ENCODE results near the gene STAT6.

The STAT6 gene

DNA sequence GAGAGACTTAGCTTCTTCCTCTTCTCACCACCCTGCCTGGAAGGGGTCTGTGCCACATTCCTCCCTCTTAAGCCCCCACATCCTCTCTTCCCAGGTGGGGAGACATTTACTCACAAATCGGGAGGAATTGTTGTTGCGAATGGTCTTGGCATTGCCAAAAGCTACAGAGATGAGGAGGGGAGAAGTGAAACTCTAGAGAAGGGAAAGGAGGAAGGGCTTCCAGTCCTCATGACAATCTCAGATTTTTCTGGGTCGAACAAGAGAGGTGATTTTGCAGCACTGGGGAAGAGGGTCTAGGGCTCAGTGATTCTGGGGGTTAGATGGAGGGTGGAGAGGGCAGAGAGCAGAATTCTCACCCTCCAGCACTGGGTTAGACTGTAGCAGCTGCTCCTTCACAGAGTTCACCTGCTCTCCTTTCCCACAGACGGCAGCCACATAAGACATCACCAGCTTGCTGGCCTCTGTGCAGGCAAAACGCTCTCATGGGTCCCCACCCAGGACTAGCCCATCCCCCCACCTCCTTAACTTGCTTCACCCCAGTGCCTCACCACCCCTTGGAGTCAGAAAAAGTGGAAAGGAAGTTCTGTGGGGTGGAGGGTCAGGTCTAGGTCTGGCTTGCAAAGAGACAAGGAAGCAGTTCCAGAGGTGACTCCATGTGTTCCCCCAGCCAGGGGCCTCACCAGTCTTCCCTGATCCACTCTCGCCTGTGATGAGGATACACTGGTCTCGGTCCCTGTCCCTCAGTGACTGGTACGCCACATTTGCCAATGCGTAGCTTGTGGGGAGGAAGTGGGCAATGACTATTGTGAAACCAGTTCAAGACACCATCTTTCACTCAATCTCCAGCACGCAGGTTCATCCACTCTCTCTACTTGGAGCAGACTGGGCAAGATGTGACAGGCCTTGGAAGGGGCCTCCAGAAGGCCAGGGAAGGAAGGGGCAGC lies 63.9 kb downstream of the STAT6 start:
- DNase-seq, result peak; percentile 38 to 56

DNA sequence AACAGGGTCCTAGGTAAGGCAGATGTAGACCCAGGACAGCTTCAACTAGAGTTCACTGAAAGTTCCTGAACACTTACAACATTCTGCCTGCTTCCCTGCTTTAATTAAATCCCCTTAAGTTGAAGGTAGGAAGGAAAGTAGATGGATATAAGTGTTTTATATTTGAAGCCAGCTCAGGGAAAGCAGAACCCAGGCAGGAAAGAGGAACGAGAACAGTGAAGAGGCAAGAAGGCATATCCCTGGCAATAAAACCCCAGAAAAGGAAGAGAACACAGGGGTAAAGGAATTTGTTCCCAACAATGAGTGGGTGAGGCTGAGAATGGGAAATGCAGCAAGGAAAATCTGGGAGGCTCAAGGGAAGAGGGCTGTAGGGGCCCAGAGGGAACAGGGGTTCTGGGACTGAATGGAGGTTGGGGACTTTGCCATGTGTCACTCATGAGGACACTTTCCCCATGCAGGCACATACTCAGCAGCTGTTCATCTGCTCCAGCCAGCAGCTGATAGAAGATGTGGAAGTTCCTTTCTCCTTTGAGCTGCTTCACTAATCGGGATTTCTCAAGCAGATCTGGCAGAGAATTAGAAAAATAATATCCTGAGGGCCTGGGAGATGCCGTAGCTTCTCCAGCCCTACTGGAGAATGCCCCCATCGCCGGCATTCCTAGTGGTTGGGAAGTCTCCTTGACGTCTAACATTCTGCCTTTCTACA lies 64.9 kb downstream of the STAT6 start:
- DNase-seq, result peak; percentile 36 to 60
